Hematopoietic multipotent progenitor cell treated with erythropoietin and hydrocortisone succinate and interleukin-3 and kit ligand, for 17 days (in vitro differentiated cells): ENCODE results near the gene SBSN.

Experiments used
- DNase-seq: peaks from one replicate; pipeline ENCODE4 v3.0.0-alpha.2; 2015; ENCODE audit warnings: low spot score

Gene SBSN

GRCh38 chr19:35528218-35529038 is at the start of gene SBSN:
Gene SBSN, minus strand, starts transcription at chr19:35528311. Its CDS starts 30 bp downstream, at chr19:35528281.
- DNase-seq = no peak

- no peak for DNase-seq
Observed at GRCh38 chr19:35571406-35571965, 43.4 kb upstream of the SBSN start.

GRCh38 chr19:35569281-35569781 is 41.2 kb upstream of the SBSN start:
- no peak for DNase-seq

- no peak for DNase-seq
Observed at GRCh38 chr19:35566738-35567137, 38.6 kb upstream of the SBSN start.

- DNase-seq = no peak
Observed at GRCh38 chr19:35565016-35565856, 37.1 kb upstream of the SBSN start.

GRCh38 chr19:35563207-35563829 is 35.2 kb upstream of the SBSN start, which contains the start of gene ATP4A:
Gene ATP4A, minus strand, starts transcription at chr19:35563658. Its CDS starts 29 bp downstream, at chr19:35563629.
- DNase-seq = no peak

- DNase-seq = no peak
Observed at GRCh38 chr19:35562776-35563175, 34.7 kb upstream of the SBSN start.

- DNase-seq = no peak
Observed at GRCh38 chr19:35562336-35562735, 34.2 kb upstream of the SBSN start.

GRCh38 chr19:35561436-35561835 is 33.3 kb upstream of the SBSN start:
- DNase-seq = no peak

- no peak for DNase-seq
Observed at GRCh38 chr19:35560677-35561076, 32.6 kb upstream of the SBSN start.

- DNase-seq = no peak
Observed at GRCh38 chr19:35560271-35560670, 32.2 kb upstream of the SBSN start.

- DNase-seq = no peak
Observed at GRCh38 chr19:35559781-35560180, 31.7 kb upstream of the SBSN start.

GRCh38 chr19:35559281-35559659 is 31.2 kb upstream of the SBSN start:
- DNase-seq = no peak

- no peak for DNase-seq
Observed at GRCh38 chr19:35558400-35559280, 30.5 kb upstream of the SBSN start.

GRCh38 chr19:35557539-35558399 is 29.7 kb upstream of the SBSN start:
- peak; percentile 41 for DNase-seq

- DNase-seq = no peak
Observed at GRCh38 chr19:35556846-35557538, 28.9 kb upstream of the SBSN start.

GRCh38 chr19:35556025-35556590 is 28.0 kb upstream of the SBSN start:
- DNase-seq = no peak

GRCh38 chr19:35555301-35556005 is 27.3 kb upstream of the SBSN start:
- no peak for DNase-seq
